GF-D8 (cell line): Measurements from ENCODE around the gene IQUB.
A peak's percentile ranks its signal among the peaks of the same experiment; 100 is the strongest.
"Not testable (repeated sequence)": the region's sequence is repeated elsewhere in the genome, so short reads cannot be mapped to it uniquely, and the experiment has no call there.

Source experiments
- DNase-seq: peaks from one replicate; lab custom pipeline; 2025; lab: John Stamatoyannopoulos, UW

Gene IQUB

GRCh38 chr7:123534383-123535260, at the start of gene IQUB:
TSS of gene IQUB (minus strand) at chr7:123534595. CDS start at chr7:123512340, 22,255 bp downstream.
- peak; percentile 87 for DNase-seq

GRCh38 chr7:123583821-123584220, 49.4 kb upstream of the IQUB start:
- no peak for DNase-seq

- DNase-seq, result no peak
Measured at GRCh38 chr7:123581162-123581459, 46.7 kb upstream of the IQUB start.

- no peak for DNase-seq
Measured at GRCh38 chr7:123580406-123581161, 46.2 kb upstream of the IQUB start.

GRCh38 chr7:123579416-123579815, 45.0 kb upstream of the IQUB start:
- DNase-seq, result no peak

GRCh38 chr7:123573896-123574467, 39.6 kb upstream of the IQUB start:
- DNase-seq, result no peak

- no peak for DNase-seq
Measured at GRCh38 chr7:123573341-123573740, 38.9 kb upstream of the IQUB start.

GRCh38 chr7:123571684-123572083, 37.3 kb upstream of the IQUB start:
- DNase-seq, result no peak

GRCh38 chr7:123571187-123571586, 36.8 kb upstream of the IQUB start:
- DNase-seq, result no peak

- no peak for DNase-seq
Measured at GRCh38 chr7:123570390-123571182, 36.2 kb upstream of the IQUB start.

GRCh38 chr7:123569352-123570010, 35.1 kb upstream of the IQUB start:
- no peak for DNase-seq

- no peak for DNase-seq
Measured at GRCh38 chr7:123562121-123562520, 27.7 kb upstream of the IQUB start.

GRCh38 chr7:123558289-123558874, 24.0 kb upstream of the IQUB start:
- DNase-seq, result no peak

- DNase-seq, result peak; percentile 93
Measured at GRCh38 chr7:123557398-123558288, 23.2 kb upstream of the IQUB start, which contains the start of gene NDUFA5. TSS of gene NDUFA5 (minus strand) at chr7:123557818. CDS start at chr7:123557795, 23 bp downstream.

- no peak for DNase-seq
Measured at GRCh38 chr7:123557016-123557397, 22.6 kb upstream of the IQUB start.

GRCh38 chr7:123555484-123555883, 21.1 kb upstream of the IQUB start:
- no peak for DNase-seq

GRCh38 chr7:123553159-123553558, 18.8 kb upstream of the IQUB start:
- DNase-seq, result no peak

- no peak for DNase-seq
Measured at GRCh38 chr7:123552641-123553040, 18.2 kb upstream of the IQUB start.

- not testable (repeated sequence) for DNase-seq
Measured at GRCh38 chr7:123552134-123552533, 17.7 kb upstream of the IQUB start.

GRCh38 chr7:123548406-123548805, 14.0 kb upstream of the IQUB start:
- no peak for DNase-seq
